Activated naive CD4-positive, alpha-beta T cell treated with anti-CD3 and anti-CD28 coated beads, Interleukin-2, amount 50 U/mL, for 16 hours (primary cell): Measurements from ENCODE around the gene USP40.

Experiments
- DNase-seq: peaks from one replicate; pipeline ENCODE4 v3.0.0-alpha.2; 2020

The USP40 gene

GRCh38 chr2:233556881-233557736 lies 9.5 kb downstream of the USP40 start:
- DNase-seq, result no peak

DNA sequence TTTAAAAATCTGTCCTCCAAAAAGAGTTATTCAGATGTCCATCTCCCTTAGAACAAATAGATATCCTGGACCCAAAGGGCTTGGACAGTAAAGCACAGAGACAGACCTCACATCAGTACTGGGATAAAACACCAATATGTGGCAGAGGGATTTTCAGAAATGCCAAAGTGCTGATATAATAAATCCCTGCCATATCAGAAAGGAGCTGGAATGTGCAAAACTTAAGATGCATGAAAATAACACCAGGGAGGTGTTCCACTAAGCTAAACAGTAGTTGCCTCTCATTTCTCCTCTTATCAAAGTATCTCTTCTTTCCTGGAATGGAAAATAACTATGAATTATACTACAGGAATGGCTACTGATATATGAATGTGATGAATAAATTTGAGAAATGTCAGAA lies 13.2 kb downstream of the USP40 start:
- DNase-seq, result no peak

GRCh38 chr2:233551491-233551890 lies 15.1 kb downstream of the USP40 start:
- no peak for DNase-seq

GRCh38 chr2:233546774-233547173 lies 19.8 kb downstream of the USP40 start:
- no peak for DNase-seq

DNA sequence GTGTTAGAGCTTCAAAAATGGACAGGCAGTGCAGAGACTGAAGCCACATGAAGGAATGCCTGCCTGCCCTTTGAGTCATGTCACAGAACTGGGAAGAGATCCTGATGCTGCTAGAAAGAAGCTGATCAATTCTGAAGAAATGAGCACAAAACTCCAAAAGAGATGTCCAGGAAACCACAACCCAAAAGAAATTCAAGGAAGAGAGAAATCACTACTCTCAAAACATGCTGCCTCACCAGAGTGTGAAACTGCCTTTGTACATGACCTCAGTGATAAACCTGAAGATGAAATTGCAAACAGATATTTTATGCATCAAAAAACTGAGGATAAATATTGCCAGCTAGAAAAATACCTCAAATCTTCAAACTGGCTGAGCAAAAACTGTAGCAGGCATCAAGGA lies 20.5 kb downstream of the USP40 start:
- no peak for DNase-seq

GRCh38 chr2:233544200-233544610 lies 22.4 kb downstream of the USP40 start:
- DNase-seq, result no peak

DNA sequence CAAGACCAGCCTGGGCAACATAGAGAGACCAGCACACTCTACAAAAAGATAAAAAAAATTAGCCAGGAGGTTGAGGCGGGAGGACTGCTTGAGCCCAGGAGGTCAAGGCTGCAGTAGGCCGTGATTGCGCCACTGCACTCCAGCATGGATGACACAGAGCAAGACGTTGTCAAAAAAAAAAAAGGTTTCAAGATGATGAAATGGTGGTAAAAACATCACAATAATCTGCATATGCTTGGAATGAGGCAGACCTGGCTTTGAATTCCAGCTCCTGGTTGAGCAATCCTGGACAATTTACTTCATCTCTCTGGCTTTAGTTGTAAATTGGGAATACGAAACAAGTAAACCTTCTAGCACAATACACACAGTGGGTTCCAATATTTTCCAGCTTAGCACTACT lies 24.1 kb downstream of the USP40 start:
- DNase-seq, result no peak

GRCh38 chr2:233538741-233539140 lies 27.8 kb downstream of the USP40 start:
- DNase-seq, result no peak

GRCh38 chr2:233535271-233535670 lies 31.3 kb downstream of the USP40 start:
- no peak for DNase-seq

GRCh38 chr2:233532971-233533370 lies 33.6 kb downstream of the USP40 start:
- DNase-seq, result no peak

GRCh38 chr2:233531955-233532354 lies 34.6 kb downstream of the USP40 start:
- DNase-seq, result no peak

GRCh38 chr2:233530381-233530780 lies 36.2 kb downstream of the USP40 start:
- DNase-seq, result no peak

DNA sequence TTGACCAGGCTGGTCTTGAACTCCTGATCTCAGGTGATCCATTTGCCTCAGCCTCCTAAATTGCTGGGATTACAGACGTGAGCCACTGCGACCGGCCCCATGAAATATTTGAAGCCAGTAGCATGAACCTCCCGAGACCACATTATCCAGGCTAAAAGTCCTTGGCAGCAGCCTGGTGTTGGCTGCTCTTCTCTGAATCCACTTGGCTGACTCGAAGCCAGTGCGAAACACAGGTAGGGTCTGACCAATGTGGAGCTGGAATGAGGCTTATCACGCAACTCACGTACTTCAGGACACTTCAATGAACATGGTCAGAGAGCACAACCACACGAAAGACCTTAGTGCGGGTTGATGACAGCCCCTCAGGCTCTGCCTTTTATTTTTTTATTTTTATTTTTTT lies 38.4 kb downstream of the USP40 start:
- no peak for DNase-seq

GRCh38 chr2:233525791-233526190 lies 40.8 kb downstream of the USP40 start:
- no peak for DNase-seq

DNA sequence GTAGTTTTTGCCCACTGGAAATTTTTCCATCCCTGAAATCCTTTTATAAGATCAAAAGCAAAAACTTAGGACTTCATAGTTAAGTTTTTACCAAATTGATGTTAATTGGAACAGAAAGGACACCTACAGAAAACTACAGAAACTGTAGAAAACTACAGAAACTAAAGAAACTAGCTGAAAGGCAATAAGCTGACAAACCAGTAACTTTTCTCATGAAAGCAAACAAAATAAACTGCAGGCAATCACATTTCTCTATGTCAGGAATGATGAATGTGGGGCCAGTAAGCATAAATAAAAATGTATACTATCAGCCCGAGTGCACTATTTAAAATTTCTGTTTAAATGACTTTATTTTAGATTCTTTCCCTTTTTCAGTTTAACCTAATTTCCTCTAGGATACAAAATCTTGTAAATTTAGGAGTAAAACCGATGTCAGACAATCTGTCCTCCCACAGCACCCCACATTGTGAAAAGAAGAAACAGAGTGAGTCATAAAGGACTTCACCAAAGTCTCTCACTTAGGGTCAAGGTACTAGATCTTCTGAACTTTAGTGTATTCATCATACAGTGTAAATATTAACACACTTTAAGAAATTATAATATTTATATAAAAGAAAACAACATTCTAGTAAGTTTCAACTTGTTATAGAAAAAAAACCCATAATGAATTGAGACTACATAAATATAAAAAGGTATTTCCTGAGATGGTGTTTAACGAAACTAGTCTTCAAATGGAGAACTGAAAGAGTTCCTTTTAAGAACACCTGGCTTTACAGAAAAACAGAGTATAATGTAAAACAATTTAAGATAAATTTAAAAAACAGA lies 46.6 kb downstream of the USP40 start:
- no peak for DNase-seq

GRCh38 chr2:233513953-233514655 lies 52.5 kb downstream of the USP40 start:
- no peak for DNase-seq

DNA sequence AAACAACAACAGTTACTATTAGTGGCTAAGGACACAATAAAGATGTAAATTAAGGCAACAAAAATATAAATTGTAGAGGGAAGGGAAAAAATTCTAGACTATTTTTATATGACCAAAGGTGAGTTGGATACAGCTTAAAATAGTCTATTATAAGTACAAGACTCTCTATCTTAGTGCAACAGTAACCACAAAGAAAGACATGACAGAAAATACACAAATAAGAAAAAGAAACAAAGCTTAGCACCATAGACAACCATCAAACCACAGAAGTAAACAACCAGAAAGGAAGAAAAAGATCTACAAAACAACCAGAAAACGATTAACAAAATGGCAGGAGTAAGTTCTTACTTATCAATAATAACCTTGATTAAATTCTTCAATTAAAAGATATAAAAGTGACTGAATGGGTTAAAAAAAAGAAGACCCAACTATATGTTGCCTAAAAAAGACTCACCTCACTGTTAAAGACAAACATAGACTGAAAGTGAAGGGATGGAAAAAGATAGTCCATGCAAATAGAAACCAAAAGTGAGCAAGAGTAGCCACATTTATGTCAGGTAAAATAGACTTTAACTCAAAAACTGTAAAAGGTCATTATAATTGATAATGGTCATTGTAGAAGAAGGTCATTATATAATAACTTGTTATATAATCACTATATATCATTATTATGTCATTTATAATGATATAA lies 62.5 kb downstream of the USP40 start:
- no peak for DNase-seq

DNA sequence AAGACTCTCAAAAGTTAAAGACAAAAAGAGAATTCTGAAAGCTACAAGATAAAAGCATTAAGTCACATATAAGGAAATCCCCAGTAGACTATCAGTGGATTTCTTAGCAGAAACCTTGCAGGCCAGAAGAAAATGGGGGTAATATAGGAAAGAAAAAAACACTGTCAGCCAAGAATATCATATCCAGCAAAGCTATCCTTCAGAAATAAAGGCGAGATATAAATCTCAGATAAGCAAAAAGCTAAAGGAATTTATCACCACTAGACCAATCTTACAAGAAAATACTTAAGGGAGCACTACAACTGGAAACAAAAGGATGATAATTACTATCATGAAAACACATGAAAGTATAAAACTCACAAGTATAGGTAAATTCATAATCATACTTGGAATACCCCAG lies 63.1 kb downstream of the USP40 start:
- no peak for DNase-seq

DNA sequence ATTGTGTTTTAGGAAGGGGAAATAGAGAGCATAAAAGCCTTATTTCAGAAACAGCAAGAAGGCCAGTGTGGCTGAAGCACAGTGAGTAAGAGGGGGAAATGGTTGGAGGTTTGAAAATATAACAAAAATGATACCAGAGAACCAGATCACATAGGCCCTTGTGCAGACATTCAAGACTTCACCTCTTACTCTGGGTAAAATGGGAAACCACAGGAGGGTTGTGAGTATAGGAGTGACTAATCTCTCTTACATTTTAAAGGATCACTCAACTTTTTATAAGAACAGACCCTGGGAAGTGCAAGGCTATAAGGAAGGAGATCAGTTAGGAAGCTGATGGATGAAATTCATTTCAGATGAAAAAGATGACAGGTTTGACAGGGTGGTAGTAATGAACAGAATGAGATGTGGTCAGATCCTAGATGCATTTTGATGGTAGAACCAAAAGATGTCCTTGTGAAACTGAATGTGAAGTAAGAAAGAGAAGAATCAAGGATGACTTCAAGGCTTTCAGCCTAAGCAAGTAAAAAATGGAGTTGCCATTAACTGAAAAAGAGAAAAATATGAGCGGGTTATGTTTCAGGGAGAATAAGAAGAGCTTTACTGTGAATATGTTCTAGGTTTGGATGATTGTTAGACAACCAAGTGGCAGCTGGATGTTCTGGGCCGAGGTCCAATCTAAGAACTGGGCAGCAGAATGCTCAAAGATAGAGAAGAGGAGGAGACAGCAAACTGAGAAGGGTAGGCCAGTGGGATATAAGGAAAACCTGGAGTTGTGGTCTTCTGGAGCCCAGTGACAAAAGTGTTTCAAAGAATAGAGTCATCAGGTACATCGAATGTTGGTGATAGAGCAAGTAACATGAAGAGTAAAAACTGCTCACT lies 65.1 kb downstream of the USP40 start:
- no peak for DNase-seq

- no peak for DNase-seq
Observed at GRCh38 chr2:233499928-233500327, 66.7 kb downstream of the USP40 start.

DNA sequence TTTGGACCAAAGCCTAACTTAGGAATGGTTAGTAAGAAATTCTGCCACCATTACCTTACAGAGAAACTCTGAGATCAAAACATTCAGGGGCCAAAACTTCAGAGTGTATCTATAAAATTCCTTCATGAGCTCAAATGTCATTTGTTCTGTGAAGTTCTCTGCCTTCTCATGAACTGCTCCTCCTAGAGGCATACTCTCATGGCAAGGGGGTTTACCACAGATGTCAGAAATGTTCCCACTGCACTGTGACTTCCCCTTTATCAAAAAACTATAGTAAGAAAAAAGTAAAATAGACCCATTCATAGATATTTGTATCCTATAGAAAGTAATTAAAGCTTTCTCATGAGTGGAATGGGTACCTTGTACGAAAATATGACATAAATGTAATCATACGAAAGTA lies 68.5 kb downstream of the USP40 start:
- no peak for DNase-seq

- DNase-seq, result no peak
Observed at GRCh38 chr2:233497692-233498091, 68.9 kb downstream of the USP40 start.
